Activated naive CD4-positive, alpha-beta T cell treated with anti-CD3 and anti-CD28 coated beads, Interleukin-2, amount 50 U/mL, for 24 hours (primary cell): ENCODE results near the gene CYYR1.

Experiments used
- H3K27ac Mint-ChIP-seq: one replicate; pipeline ENCODE4 v1.8.0; 2021; ENCODE audit warnings: mild to moderate bottlenecking, mixed read lengths
- H3K27me3 Mint-ChIP-seq: one replicate; pipeline ENCODE4 v1.8.0; 2021; ENCODE audit warnings: mixed read lengths
- H3K36me3 Mint-ChIP-seq: one replicate; pipeline ENCODE4 v1.8.0; 2021; ENCODE audit warnings: mixed read lengths
- H3K4me1 Mint-ChIP-seq: one replicate; pipeline ENCODE4 v1.8.0; 2021; ENCODE audit warnings: mixed read lengths
- H3K4me3 Mint-ChIP-seq: one replicate; pipeline ENCODE4 v1.8.0; 2021; ENCODE audit warnings: mild to moderate bottlenecking, mixed read lengths
- H3K9me3 Mint-ChIP-seq: one replicate; pipeline ENCODE4 v1.8.0; 2021; ENCODE audit warnings: mixed read lengths

Gene CYYR1

GRCh38 chr21:26572702-26573381 lies at the start of gene CYYR1:
CYYR1 (minus strand) TSS chr21:26573286; CDS start chr21:26572940, 346 bp downstream.
- no peaks in the 10 kb centered on the region for H3K36me3 Mint-ChIP-seq
- no peak within 1 kb of the TSS for H3K4me3 Mint-ChIP-seq
- H3K4me1 Mint-ChIP-seq: peaks cover 4% of the 10 kb centered on the region
- H3K9me3 Mint-ChIP-seq: peaks cover 17% of the 10 kb centered on the region
- H3K27me3 Mint-ChIP-seq: peaks cover 30% of the 10 kb centered on the region
- H3K27ac Mint-ChIP-seq: no peak within 1 kb of the TSS

GRCh38 chr21:26617176-26617575 lies 44.1 kb upstream of the CYYR1 start:
- Mint-ChIP-seq H3K4me1 (no peaks in the 10 kb centered on the region), H3K4me3 (no peak overlapping the region), H3K9me3 (no peaks in the 10 kb centered on the region), H3K27me3 (peaks cover 6% of the 10 kb centered on the region), H3K36me3 (no peaks in the 10 kb centered on the region), H3K27ac (no peak overlapping the region)

GRCh38 chr21:26614251-26614650 lies 41.2 kb upstream of the CYYR1 start:
- H3K27me3 Mint-ChIP-seq: peaks cover 6% of the 10 kb centered on the region
- H3K4me3 Mint-ChIP-seq: no peak overlapping the region
- H3K27ac Mint-ChIP-seq: no peak overlapping the region
- H3K36me3 Mint-ChIP-seq: no peaks in the 10 kb centered on the region
- no peaks in the 10 kb centered on the region for H3K4me1 Mint-ChIP-seq
- H3K9me3 Mint-ChIP-seq: no peaks in the 10 kb centered on the region

GRCh38 chr21:26599261-26599660 lies 26.2 kb upstream of the CYYR1 start:
- Mint-ChIP-seq H3K27ac (no peak overlapping the region), H3K27me3 (no peaks in the 10 kb centered on the region), H3K4me3 (no peak overlapping the region), H3K4me1 (no peaks in the 10 kb centered on the region), H3K36me3 (no peaks in the 10 kb centered on the region), H3K9me3 (no peaks in the 10 kb centered on the region)

- Mint-ChIP-seq H3K4me1 (no peaks in the 10 kb centered on the region), H3K36me3 (no peaks in the 10 kb centered on the region), H3K4me3 (no peak overlapping the region), H3K27me3 (no peaks in the 10 kb centered on the region), H3K9me3 (no peaks in the 10 kb centered on the region), H3K27ac (no peak overlapping the region)
These were observed 24.9 kb upstream of the CYYR1 start for GRCh38 chr21:26597981-26598380.

- no peak overlapping the region for H3K4me3 Mint-ChIP-seq
- H3K36me3 Mint-ChIP-seq: no peaks in the 10 kb centered on the region
These were observed 23.9 kb upstream of the CYYR1 start for GRCh38 chr21:26597031-26597430.

GRCh38 chr21:26595971-26596370 lies 22.9 kb upstream of the CYYR1 start:
- Mint-ChIP-seq H3K9me3 (no peaks in the 10 kb centered on the region), H3K27me3 (no peaks in the 10 kb centered on the region), H3K4me3 (no peak overlapping the region), H3K27ac (no peak overlapping the region), H3K4me1 (no peaks in the 10 kb centered on the region), H3K36me3 (no peaks in the 10 kb centered on the region)

More at GRCh38 chr21:26597031-26597430, 23.9 kb upstream of the CYYR1 start:
- no peak overlapping the region for H3K27ac Mint-ChIP-seq
- H3K9me3 Mint-ChIP-seq: no peaks in the 10 kb centered on the region
- no peaks in the 10 kb centered on the region for H3K27me3 Mint-ChIP-seq
- no peaks in the 10 kb centered on the region for H3K4me1 Mint-ChIP-seq

GRCh38 chr21:26593800-26594199 lies 20.7 kb upstream of the CYYR1 start:
- no peaks in the 10 kb centered on the region for H3K4me1 Mint-ChIP-seq
- H3K27me3 Mint-ChIP-seq: no peaks in the 10 kb centered on the region
- no peaks in the 10 kb centered on the region for H3K36me3 Mint-ChIP-seq
- no peak overlapping the region for H3K4me3 Mint-ChIP-seq
- no peaks in the 10 kb centered on the region for H3K9me3 Mint-ChIP-seq
- H3K27ac Mint-ChIP-seq: no peak overlapping the region

GRCh38 chr21:26591543-26591942 lies 18.5 kb upstream of the CYYR1 start:
- Mint-ChIP-seq H3K27me3 (peaks cover 2% of the 10 kb centered on the region), H3K27ac (no peak overlapping the region), H3K36me3 (no peaks in the 10 kb centered on the region), H3K4me1 (no peaks in the 10 kb centered on the region), H3K9me3 (no peaks in the 10 kb centered on the region), H3K4me3 (no peak overlapping the region)

GRCh38 chr21:26588446-26588845 lies 15.4 kb upstream of the CYYR1 start:
- H3K4me1 Mint-ChIP-seq: no peaks in the 10 kb centered on the region
- H3K27ac Mint-ChIP-seq: no peak overlapping the region

GRCh38 chr21:26587736-26588201 lies 14.7 kb upstream of the CYYR1 start:
- Mint-ChIP-seq H3K4me1 (no peaks in the 10 kb centered on the region), H3K36me3 (no peaks in the 10 kb centered on the region), H3K27me3 (peaks cover 3% of the 10 kb centered on the region), H3K27ac (no peak overlapping the region), H3K9me3 (peaks cover 3% of the 10 kb centered on the region), H3K4me3 (no peak overlapping the region)

More at GRCh38 chr21:26588446-26588845, 15.4 kb upstream of the CYYR1 start:
- H3K27me3 Mint-ChIP-seq: peaks cover 3% of the 10 kb centered on the region
- no peaks in the 10 kb centered on the region for H3K36me3 Mint-ChIP-seq
- no peaks in the 10 kb centered on the region for H3K9me3 Mint-ChIP-seq
- H3K4me3 Mint-ChIP-seq: no peak overlapping the region

GRCh38 chr21:26583769-26584168 lies 10.7 kb upstream of the CYYR1 start:
- Mint-ChIP-seq H3K27me3 (peaks cover 3% of the 10 kb centered on the region), H3K4me1 (no peaks in the 10 kb centered on the region), H3K27ac (no peak overlapping the region), H3K9me3 (peaks cover 12% of the 10 kb centered on the region), H3K36me3 (no peaks in the 10 kb centered on the region), H3K4me3 (no peak overlapping the region)

- H3K36me3 Mint-ChIP-seq: no peaks in the 10 kb centered on the region
- H3K4me1 Mint-ChIP-seq: no peaks in the 10 kb centered on the region
- H3K4me3 Mint-ChIP-seq: no peak overlapping the region
- H3K27me3 Mint-ChIP-seq: peaks cover 2% of the 10 kb centered on the region
- no peak overlapping the region for H3K27ac Mint-ChIP-seq
- peaks cover 12% of the 10 kb centered on the region for H3K9me3 Mint-ChIP-seq
These were observed 8.7 kb upstream of the CYYR1 start for GRCh38 chr21:26581818-26582217.

GRCh38 chr21:26572076-26572701 lies 897 bp downstream of the CYYR1 start:
- H3K36me3 Mint-ChIP-seq: no peaks in the 10 kb centered on the region
- peaks cover 17% of the 10 kb centered on the region for H3K9me3 Mint-ChIP-seq
- no peak overlapping the region for H3K27ac Mint-ChIP-seq
- H3K27me3 Mint-ChIP-seq: peaks cover 30% of the 10 kb centered on the region
- no peak overlapping the region for H3K4me3 Mint-ChIP-seq
- peaks cover 4% of the 10 kb centered on the region for H3K4me1 Mint-ChIP-seq

- peaks cover 32% of the 10 kb centered on the region for H3K27me3 Mint-ChIP-seq
- no peak overlapping the region for H3K27ac Mint-ChIP-seq
- no peak overlapping the region for H3K4me3 Mint-ChIP-seq
- peaks cover 13% of the 10 kb centered on the region for H3K9me3 Mint-ChIP-seq
- no peaks in the 10 kb centered on the region for H3K36me3 Mint-ChIP-seq
- peaks cover 4% of the 10 kb centered on the region for H3K4me1 Mint-ChIP-seq
These were observed 2.9 kb downstream of the CYYR1 start for GRCh38 chr21:26570203-26570602.

- Mint-ChIP-seq H3K4me1 (no peaks in the 10 kb centered on the region), H3K4me3 (no peak overlapping the region), H3K36me3 (no peaks in the 10 kb centered on the region), H3K9me3 (peaks cover 2% of the 10 kb centered on the region), H3K27ac (no peak overlapping the region), H3K27me3 (peaks cover 16% of the 10 kb centered on the region)
These were observed 7.5 kb downstream of the CYYR1 start for GRCh38 chr21:26565546-26565945.
